ENCODE results near the gene PLGLB1.
"Not testable (repeated sequence)": the region's sequence is repeated elsewhere in the genome, so short reads cannot be mapped to it uniquely, and the experiment has no call there.

GRCh38 chr2:87019053-87019452 is 2.6 kb downstream of the PLGLB1 start:
- TF ChIP-seq POLR2A (IDR thresholded peaks at IDR 0.05; ENCODE audit: low read length); GATA1 (IDR thresholded peaks at IDR 0.05; ENCODE audit: low read depth, low read length): not testable (repeated sequence)
